SK-N-SH treated with all-trans-retinoic acid at 6 μM for 48 hours (cell line): ENCODE data around the gene TMEM59.

ENCODE experiments used
- ARNTL ChIP-seq: fragments of 450-650 bp; formaldehyde crosslinking; IDR thresholded peaks from 2 replicates; pipeline ENCODE4 v1.5.0; 2020; ENCODE audit warnings: low read depth, mild to moderate bottlenecking, moderate library complexity, borderline replicate concordance
- OSR1 ChIP-seq: fragments of 250-450 bp; sonication (Bioruptor Pico); IDR thresholded peaks from 2 replicates; pipeline ENCODE4 v1.8.0; 2022; ENCODE audit warnings: moderate library complexity, mild to moderate bottlenecking, inconsistent platforms
- RARB ChIP-seq: fragments of 250-450 bp; sonication (Bioruptor Pico); IDR thresholded peaks from 2 replicates; pipeline ENCODE4 v1.8.0; 2021; ENCODE audit warnings: mild to moderate bottlenecking, moderate library complexity
- TOX ChIP-seq: fragments of 250-450 bp; sonication (Bioruptor Pico); IDR thresholded peaks from 2 replicates; pipeline ENCODE4 v1.8.0; 2021; ENCODE audit warnings: mild to moderate bottlenecking, moderate library complexity, borderline replicate concordance
- ZFP3 ChIP-seq: fragments of 250-450 bp; sonication (Bioruptor Pico); IDR thresholded peaks from 2 replicates; pipeline ENCODE4 v1.5.0; 2020; ENCODE audit warnings: mild to moderate bottlenecking, moderate library complexity
- ZNF8 ChIP-seq: fragments of 450-650 bp; formaldehyde crosslinking; IDR thresholded peaks from 2 replicates; pipeline ENCODE4 v1.5.0; 2020; ENCODE audit warnings: mild to moderate bottlenecking, moderate library complexity
- TF ChIP-seq, protein P1 (sequence below): fragments of 250-450 bp; sonication (Bioruptor Pico); IDR thresholded peaks from 2 replicates; pipeline ENCODE4 v1.5.1; 2020; ENCODE audit warnings: low read depth, mild to moderate bottlenecking, moderate library complexity
- TF ChIP-seq, protein P2 (sequence below): fragments of 250-450 bp; sonication (Bioruptor Pico); IDR thresholded peaks from 2 replicates; pipeline ENCODE4 v1.8.0; 2020; ENCODE audit warnings: mild to moderate bottlenecking, moderate library complexity, borderline replicate concordance
- TF ChIP-seq, protein P3 (sequence below): fragments of 250-450 bp; sonication (Bioruptor Pico); IDR thresholded peaks from 2 replicates; pipeline ENCODE4 v1.8.0; 2021; ENCODE audit warnings: low read depth, mild to moderate bottlenecking, moderate library complexity, borderline replicate concordance

DNA sequence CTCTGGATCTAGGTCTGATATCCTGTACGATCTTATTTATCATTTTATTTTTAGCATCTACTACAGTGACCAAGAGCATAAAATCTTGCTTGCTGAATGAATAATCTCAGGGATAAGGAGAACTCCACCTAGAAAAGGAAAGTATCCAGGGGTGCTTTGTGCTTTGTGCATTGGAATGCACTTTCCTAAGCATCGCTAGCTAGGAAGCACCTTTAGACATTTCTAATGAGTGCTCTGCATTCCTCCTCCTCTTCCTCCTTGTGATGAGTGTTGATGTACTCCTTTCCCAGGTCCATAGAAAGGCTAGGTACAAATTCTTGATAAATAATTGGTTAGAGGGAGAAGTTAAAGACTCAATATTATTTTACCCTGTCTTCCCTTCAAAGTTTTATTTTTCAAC lies 31.8 kb upstream of the TMEM59 start:
- no peak for TF ChIP-seq OSR1 (CRISPR knock-in tag)
- TF ChIP-seq ARNTL (CRISPR knock-in tag) = no peak
- no peak for TF ChIP-seq TOX (CRISPR knock-in tag)
- no peak for TF ChIP-seq ZNF8 (CRISPR knock-in tag)
- TF ChIP-seq, protein P1, sequence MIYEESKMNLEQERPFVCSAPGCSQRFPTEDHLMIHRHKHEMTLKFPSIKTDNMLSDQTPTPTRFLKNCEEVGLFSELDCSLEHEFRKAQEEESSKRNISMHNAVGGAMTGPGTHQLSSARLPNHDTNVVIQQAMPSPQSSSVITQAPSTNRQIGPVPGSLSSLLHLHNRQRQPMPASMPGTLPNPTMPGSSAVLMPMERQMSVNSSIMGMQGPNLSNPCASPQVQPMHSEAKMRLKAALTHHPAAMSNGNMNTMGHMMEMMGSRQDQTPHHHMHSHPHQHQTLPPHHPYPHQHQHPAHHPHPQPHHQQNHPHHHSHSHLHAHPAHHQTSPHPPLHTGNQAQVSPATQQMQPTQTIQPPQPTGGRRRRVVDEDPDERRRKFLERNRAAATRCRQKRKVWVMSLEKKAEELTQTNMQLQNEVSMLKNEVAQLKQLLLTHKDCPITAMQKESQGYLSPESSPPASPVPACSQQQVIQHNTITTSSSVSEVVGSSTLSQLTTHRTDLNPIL (CRISPR knock-in tag) = no peak
- no peak for TF ChIP-seq ZFP3 (CRISPR knock-in tag)
- TF ChIP-seq, protein P2, sequence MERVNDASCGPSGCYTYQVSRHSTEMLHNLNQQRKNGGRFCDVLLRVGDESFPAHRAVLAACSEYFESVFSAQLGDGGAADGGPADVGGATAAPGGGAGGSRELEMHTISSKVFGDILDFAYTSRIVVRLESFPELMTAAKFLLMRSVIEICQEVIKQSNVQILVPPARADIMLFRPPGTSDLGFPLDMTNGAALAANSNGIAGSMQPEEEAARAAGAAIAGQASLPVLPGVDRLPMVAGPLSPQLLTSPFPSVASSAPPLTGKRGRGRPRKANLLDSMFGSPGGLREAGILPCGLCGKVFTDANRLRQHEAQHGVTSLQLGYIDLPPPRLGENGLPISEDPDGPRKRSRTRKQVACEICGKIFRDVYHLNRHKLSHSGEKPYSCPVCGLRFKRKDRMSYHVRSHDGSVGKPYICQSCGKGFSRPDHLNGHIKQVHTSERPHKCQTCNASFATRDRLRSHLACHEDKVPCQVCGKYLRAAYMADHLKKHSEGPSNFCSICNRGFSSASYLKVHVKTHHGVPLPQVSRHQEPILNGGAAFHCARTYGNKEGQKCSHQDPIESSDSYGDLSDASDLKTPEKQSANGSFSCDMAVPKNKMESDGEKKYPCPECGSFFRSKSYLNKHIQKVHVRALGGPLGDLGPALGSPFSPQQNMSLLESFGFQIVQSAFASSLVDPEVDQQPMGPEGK (CRISPR knock-in tag) = no peak
- TF ChIP-seq, protein P3, sequence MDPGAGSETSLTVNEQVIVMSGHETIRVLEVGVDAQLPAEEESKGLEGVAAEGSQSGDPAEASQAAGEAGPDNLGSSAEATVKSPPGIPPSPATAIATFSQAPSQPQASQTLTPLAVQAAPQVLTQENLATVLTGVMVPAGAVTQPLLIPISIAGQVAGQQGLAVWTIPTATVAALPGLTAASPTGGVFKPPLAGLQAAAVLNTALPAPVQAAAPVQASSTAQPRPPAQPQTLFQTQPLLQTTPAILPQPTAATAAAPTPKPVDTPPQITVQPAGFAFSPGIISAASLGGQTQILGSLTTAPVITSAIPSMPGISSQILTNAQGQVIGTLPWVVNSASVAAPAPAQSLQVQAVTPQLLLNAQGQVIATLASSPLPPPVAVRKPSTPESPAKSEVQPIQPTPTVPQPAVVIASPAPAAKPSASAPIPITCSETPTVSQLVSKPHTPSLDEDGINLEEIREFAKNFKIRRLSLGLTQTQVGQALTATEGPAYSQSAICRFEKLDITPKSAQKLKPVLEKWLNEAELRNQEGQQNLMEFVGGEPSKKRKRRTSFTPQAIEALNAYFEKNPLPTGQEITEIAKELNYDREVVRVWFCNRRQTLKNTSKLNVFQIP (CRISPR knock-in tag) = no peak
- TF ChIP-seq RARB (CRISPR knock-in tag) = no peak
